Measurements from ENCODE around the gene CUEDC1. TPM values are rescaled to one million over a fixed set of nuclear protein-coding genes. Genes with fewer than 3 reads are reported as not detected.

CUEDC1 gene
- total RNA-seq, 1 donor from 2014 or later = 24.6 TPM

DNA sequence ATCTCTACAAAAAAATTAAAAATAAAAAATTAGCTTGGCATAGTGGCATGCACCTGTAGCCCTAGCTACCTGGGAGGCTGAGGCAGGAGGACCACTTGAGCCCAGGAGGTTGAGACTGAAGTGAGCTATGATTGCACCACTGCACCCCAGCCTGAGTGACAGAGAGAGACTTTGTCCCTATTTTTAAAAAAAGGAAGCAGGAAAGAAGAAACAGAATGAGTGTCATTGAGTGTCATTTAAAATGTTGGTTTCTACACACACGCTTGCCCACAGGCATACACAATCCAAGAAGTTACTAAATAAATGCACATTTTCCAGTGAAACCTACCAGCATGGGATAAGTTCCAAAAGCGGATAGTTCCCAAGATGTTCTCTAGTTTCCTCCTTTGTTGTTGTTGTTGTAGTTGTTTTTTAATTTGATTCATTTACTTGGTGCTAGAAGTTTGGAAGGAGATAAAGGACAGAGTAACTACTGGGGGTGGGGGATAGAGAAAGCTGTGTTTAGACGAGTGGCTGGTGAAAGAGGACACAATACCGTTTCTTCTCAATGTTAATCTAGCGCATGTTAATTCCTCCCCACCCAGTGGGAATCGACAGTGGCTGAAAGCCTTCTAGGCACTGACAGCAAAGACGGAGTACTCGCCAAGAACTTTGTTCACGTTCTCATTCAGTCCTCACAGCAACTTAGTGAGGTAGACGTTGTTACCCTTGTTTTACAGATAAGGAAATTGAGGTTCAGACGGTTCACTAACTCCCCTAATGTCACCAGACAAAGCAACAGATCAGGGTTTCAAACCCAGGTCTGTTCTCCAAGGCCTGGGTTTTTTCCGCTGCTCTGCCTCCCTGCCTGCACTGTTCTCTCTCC lies 122.7 kb downstream of the CUEDC1 start:
- H3K4me3 ChIP-seq (ENCODE audit: low read depth, low read length) = no peak overlapping the region
- no peaks in the 10 kb centered on the region for H3K36me3 ChIP-seq (ENCODE audit: control insufficient read depth, insufficient read depth, low read length)
- H3K27me3 ChIP-seq (ENCODE audit: control insufficient read depth, insufficient read depth, low read length) = no peaks in the 10 kb centered on the region
- TF ChIP-seq, protein P1, sequence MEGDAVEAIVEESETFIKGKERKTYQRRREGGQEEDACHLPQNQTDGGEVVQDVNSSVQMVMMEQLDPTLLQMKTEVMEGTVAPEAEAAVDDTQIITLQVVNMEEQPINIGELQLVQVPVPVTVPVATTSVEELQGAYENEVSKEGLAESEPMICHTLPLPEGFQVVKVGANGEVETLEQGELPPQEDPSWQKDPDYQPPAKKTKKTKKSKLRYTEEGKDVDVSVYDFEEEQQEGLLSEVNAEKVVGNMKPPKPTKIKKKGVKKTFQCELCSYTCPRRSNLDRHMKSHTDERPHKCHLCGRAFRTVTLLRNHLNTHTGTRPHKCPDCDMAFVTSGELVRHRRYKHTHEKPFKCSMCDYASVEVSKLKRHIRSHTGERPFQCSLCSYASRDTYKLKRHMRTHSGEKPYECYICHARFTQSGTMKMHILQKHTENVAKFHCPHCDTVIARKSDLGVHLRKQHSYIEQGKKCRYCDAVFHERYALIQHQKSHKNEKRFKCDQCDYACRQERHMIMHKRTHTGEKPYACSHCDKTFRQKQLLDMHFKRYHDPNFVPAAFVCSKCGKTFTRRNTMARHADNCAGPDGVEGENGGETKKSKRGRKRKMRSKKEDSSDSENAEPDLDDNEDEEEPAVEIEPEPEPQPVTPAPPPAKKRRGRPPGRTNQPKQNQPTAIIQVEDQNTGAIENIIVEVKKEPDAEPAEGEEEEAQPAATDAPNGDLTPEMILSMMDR (IDR thresholded peaks at IDR 0.05; ENCODE audit: insufficient read depth, low read length, poor library complexity, severe bottlenecking) = no peak
- DNase-seq (ENCODE audit: low read depth) = no peak

DNA sequence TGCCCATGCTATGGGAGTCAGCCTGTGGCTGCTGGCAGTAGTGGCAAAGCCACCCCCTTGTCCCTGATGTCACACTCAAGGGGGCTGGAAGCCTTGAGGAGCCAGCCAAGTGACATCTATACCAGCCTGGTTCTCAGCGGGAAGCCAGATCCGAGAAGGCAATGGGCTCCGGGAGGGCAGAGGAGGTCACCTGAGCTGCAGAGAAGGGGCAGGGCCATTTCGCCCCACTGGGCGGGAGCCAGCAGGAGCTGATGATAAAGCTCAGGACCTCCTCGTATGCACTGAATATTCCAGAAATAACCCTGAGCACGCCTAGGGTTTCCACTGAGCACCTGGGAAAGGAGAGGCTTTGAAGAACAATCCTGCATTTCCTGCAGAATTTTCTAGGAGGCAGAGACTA lies 124.3 kb downstream of the CUEDC1 start:
- DNase-seq (ENCODE audit: low read depth) = no peak
- Histone ChIP-seq H3K27me3 (ENCODE audit: control insufficient read depth, insufficient read depth, low read length) (no peaks in the 10 kb centered on the region), H3K4me3 (ENCODE audit: low read depth, low read length) (no peak overlapping the region), H3K36me3 (ENCODE audit: control insufficient read depth, insufficient read depth, low read length) (no peaks in the 10 kb centered on the region)
- TF ChIP-seq, protein P1 (IDR thresholded peaks at IDR 0.05; ENCODE audit: insufficient read depth, low read length, poor library complexity, severe bottlenecking) = no peak

DNA sequence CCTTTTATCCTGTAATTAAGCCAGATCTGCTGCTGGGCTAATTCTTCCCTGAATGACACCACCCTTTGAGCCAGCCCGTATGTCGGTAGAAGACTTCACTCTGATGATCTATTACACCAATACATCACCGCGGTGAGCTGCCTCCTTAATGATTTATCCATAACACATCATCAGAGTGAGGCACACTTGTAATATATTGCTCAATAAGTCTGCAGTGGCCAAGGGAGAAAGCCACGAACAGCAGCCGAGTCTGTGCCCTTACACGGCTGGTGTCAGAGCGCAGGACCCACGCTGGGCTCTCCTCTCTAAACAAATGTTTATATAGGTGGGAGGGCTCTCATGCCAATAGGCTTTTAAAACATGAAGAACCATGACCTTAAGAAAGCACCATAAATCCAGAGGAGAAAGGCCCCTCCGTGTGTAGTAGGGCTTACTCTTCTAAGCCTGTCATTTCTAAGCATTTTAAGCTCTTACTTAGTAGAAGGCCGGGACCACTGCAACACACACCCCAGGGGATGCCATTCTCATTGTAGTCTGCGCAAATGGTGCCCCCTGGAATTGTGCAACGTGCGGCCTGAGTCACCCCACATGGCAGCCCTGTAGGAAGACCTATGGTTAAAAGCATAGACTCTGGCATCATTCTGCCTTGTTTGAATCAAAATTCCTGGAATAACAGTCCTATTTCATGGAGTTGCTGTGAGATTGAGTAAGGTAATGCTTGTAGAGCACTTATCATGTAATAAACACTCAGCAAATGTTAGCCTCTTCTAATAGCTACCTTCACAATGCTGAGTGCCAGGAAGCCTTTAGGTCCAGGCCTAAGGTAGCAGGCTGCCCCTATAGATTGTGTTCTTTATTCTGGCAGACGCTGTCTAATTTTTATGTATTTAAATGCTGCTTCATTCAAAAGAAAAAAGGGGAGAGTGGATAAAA lies 131.5 kb downstream of the CUEDC1 start:
- DNase-seq (ENCODE audit: low read depth) = no peak
- no peak overlapping the region for H3K4me3 ChIP-seq (ENCODE audit: low read depth, low read length)

DNA sequence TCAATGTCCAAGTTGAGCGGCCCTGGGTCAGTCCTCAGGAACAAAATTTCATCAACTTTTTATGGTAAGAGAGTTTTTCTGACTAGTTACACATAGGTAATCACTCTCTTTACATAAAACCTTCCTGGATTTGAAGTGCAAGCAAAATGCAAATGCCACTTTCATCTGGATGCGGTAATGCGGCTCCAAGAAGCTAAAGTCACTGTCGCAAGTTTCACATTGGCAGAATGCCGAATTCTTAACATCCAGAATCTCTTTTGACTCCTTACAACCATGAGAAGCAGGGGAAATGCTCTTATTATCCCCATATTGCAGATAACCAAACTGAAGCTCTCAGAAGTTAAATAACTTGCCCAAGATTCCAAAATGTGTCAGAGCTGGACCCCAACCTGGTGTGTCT lies 135.3 kb downstream of the CUEDC1 start:
- Histone ChIP-seq H3K4me3 (ENCODE audit: low read depth, low read length) (no peak overlapping the region), H3K27me3 (ENCODE audit: control insufficient read depth, insufficient read depth, low read length) (no peaks in the 10 kb centered on the region), H3K36me3 (ENCODE audit: control insufficient read depth, insufficient read depth, low read length) (no peaks in the 10 kb centered on the region)
- TF ChIP-seq, protein P1 (IDR thresholded peaks at IDR 0.05; ENCODE audit: insufficient read depth, low read length, poor library complexity, severe bottlenecking) = no peak
- DNase-seq (ENCODE audit: low read depth) = no peak

More for the DNA sequence above, 131.5 kb downstream of the CUEDC1 start:
- TF ChIP-seq, protein P1 (IDR thresholded peaks at IDR 0.05; ENCODE audit: insufficient read depth, low read length, poor library complexity, severe bottlenecking) = no peak
- Histone ChIP-seq H3K27me3 (ENCODE audit: control insufficient read depth, insufficient read depth, low read length) (no peaks in the 10 kb centered on the region), H3K36me3 (ENCODE audit: control insufficient read depth, insufficient read depth, low read length) (no peaks in the 10 kb centered on the region)

DNA sequence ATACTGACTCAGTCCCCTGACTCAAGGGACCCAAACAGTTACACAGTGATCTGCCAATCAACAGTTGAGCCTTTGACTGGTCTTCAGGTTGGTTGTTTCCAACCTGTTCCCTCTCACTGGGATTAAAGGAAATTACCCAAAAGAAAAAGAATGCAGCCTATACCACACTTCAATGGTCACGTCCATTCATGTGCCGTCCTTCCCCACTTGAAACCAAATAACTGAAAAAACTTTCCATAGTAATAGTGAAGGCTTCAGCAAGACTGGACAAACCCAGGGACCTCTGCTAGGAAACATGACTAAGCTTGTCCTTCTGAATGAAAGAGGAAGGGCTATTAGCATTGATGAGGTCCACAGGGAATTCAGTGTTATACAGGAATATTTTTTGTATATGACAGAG lies 135.9 kb downstream of the CUEDC1 start:
- H3K4me3 ChIP-seq (ENCODE audit: low read depth, low read length) = no peak overlapping the region
- no peaks in the 10 kb centered on the region for H3K27me3 ChIP-seq (ENCODE audit: control insufficient read depth, insufficient read depth, low read length)
- DNase-seq (ENCODE audit: low read depth) = peak; percentile 50
- no peaks in the 10 kb centered on the region for H3K36me3 ChIP-seq (ENCODE audit: control insufficient read depth, insufficient read depth, low read length)
- TF ChIP-seq, protein P1 (IDR thresholded peaks at IDR 0.05; ENCODE audit: insufficient read depth, low read length, poor library complexity, severe bottlenecking) = no peak

Data from kidney epithelial cell (primary cell).